Activated naive CD8-positive, alpha-beta T cell treated with anti-CD3 and anti-CD28 coated beads, Interleukin-2, amount 50 U/mL, for 16 hours (primary cell): ENCODE data around the gene C1orf53.

Experiments
- DNase-seq: peaks from one replicate; pipeline ENCODE4 v3.0.0-alpha.2; 2020; ENCODE audit warnings: low read depth, low spot score

The C1orf53 gene

GRCh38 chr1:197955486-197956394 lies 53.3 kb downstream of the C1orf53 start:
- no peak for DNase-seq
